H7 (cell line): ENCODE data around the gene SLITRK3. TPM values are rescaled to one million over a fixed set of nuclear protein-coding genes. Genes with fewer than 3 reads are reported as not detected.

Source experiments
- DNase-seq: peaks from one replicate; pipeline ENCODE4 v3.0.0; 2012
- H3K27me3 ChIP-seq: 2 replicates; pipeline ENCODE4 v1.6.0; 2011; ENCODE audit warnings: mild to moderate bottlenecking, low read length; ENCODE audit not compliant: control insufficient read depth, insufficient read depth
- H3K36me3 ChIP-seq: replicated peaks from 2 replicates; pipeline ENCODE4 v1.5.1; 2011; ENCODE audit warnings: low read length; ENCODE audit not compliant: control insufficient read depth, insufficient read depth
- H3K4me3 ChIP-seq: 2 replicates; pipeline ENCODE4 v1.5.1; 2011; ENCODE audit warnings: low read depth, mild to moderate bottlenecking, control low read depth, low read length, moderate library complexity; ENCODE audit not compliant: insufficient read depth
- total RNA-seq: library from RNA; depleted of rRNA; stranded (reverse); fragments of >200 nt; shearing (Covaris generic); gene quantifications from 2 replicates; pipeline ENCODE4 v1.2.3, GENCODE V29; 2014; rRNA removed

The SLITRK3 gene
- total RNA-seq: 0.04 and 0.07 TPM in 2 replicates

DNA sequence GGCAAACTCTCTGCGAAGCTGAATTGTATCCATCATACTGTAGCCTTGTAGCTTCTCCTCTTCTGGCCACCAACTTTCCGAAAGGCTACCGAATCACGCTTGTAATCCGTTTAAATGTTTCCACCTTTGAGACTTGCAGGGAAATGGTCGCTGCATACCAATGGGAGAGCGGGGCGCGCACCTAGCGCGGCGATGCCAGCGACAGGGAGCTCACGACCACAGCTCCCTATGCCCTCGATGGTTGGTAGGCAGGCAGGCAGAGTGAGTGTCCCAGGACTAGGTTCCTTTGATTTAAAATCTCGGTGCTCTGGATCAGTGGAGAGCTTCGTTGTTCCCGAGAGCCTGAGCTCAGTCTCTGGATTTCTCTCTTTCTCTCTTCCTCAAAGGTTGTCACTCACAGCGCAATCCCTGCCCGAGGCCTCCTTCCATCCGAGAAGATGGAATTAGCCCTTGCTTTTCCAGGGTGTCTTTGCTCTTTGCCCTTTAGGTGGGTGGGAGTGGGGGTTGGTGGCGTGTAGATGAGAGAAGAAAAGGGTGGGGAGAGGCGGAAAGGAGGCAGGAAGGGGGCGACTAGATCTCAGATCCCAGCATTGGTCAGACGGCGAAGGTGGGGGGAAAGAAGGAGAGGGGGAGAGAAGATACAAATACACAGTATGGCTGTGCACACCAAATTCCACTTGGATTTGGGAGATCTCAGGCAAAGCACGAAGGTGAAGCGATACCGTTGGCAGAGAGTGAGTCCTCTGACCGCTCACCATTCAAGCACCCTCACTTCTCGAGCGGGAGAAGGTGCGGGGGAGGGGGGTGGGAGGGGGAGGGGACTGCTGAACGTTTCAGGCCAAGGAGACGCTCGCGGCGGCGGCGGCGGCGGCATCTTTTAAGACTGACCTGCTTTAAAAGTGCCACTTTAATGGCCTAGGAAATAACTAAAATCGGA lies at the start of gene SLITRK3:
Gene SLITRK3 (minus strand): TSS at position 745 of the 937 bp plus-strand sequence. CDS start 5,554 bp downstream, outside the sequence.
- Histone ChIP-seq H3K4me3 (peak within 1 kb of the TSS; percentile 54), H3K27me3 (peaks cover 62% of the 10 kb centered on the region), H3K36me3 (no peaks in the 10 kb centered on the region)
- DNase-seq: peak; percentile 71

DNA sequence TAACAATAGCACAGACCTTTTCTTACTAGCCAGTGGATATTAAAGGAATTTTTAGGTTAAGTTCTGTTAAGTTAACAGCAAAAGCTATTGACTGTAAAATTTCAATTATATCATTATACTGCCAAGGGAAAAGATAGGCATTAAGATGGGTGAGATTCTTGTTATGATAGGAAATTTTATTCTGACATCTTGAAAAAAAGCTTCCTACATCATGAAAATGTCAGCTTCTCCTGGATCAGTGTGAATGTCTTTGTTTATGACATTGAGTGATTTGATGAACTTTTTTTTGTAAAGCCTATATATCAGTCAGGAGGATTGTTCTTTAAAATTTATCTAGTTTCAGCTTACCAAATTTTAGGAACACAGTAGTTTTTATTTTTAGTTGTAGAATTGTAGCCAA lies 47.4 kb upstream of the SLITRK3 start:
- DNase-seq: no peak
- Histone ChIP-seq H3K27me3 (no peaks in the 10 kb centered on the region), H3K36me3 (no peaks in the 10 kb centered on the region), H3K4me3 (no peak overlapping the region)

DNA sequence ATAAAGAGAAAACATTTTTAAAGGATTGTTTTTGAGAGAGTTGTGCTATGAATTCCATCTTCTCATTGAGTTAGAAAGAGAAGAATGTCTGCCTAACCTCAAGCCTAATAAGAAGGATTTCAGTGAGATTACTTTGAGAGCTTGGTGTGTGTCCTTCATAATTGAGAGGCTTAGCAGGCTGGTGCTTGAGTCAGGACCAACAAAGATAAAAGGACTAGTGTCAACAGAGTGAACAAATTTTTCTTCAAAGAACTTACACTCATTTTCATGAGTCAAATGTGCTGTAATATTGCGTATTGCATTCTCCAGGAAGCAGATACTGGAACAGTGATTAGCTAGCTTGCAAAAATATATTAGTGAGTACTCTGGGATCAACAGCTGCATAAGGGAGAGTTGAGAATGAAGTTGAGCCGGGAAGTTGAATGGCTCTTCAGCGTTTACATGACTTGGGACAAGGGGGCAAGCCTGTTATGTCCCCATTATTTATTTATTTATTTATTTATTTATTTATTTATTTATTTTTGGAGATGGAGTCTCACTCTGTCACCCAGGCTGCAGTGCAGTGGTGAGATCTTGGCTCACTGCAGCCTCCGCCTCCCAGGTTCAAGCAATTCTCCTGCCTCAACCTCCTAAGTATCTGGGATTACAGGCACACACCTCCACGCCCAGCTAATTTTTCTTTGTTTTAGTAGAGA lies 37.5 kb upstream of the SLITRK3 start:
- no peak for DNase-seq
- H3K4me3 ChIP-seq: no peak overlapping the region
- no peaks in the 10 kb centered on the region for H3K27me3 ChIP-seq
- no peaks in the 10 kb centered on the region for H3K36me3 ChIP-seq

DNA sequence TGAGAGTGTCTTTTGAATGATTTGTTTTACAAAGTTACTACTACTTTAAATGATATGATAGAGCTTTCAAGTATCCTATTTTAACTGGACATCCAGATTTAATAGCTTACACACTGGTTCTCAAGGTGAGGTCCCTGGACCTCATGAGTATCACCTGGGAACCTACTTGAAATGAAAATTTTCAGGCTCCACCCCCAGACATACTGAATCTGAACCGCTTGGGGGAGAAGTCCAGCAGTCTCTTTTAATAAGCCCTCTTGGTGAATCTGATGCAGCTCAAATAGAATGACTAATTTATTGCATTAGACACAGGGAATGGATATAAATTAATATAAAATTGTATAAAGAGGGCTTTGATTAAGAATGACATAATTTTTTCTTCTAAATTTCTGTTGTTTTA lies 29.4 kb upstream of the SLITRK3 start:
- H3K27me3 ChIP-seq: no peaks in the 10 kb centered on the region
- no peak for DNase-seq
- H3K4me3 ChIP-seq: no peak overlapping the region

DNA sequence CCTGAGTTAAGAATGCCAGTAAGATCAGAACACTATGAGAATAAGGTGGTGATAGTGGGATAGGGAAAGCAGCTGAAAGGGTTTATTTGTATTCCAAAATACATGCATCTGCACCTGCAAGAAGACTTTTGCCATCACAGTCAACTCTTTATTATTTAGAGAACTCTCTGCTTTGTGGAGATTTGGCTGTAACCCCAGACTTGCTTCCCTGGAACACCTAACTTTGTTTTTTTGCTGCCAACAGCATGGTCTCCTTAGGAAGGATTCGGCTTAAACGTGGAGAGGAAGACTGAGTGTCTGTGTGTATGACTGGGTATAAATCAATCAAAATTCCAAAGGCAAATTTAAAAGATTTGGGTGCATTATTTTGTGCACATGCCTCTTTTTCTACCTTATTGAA lies 21.6 kb upstream of the SLITRK3 start:
- Histone ChIP-seq H3K27me3 (no peaks in the 10 kb centered on the region), H3K4me3 (no peak overlapping the region), H3K36me3 (no peaks in the 10 kb centered on the region)
- no peak for DNase-seq

More for the DNA sequence above, 29.4 kb upstream of the SLITRK3 start:
- no peaks in the 10 kb centered on the region for H3K36me3 ChIP-seq

GRCh38 chr3:165212580-165212979 lies 16.4 kb upstream of the SLITRK3 start:
- Histone ChIP-seq H3K4me3 (no peak overlapping the region), H3K36me3 (no peaks in the 10 kb centered on the region), H3K27me3 (no peaks in the 10 kb centered on the region; the same call in 1 of the 2 replicates)
- no peak for DNase-seq

DNA sequence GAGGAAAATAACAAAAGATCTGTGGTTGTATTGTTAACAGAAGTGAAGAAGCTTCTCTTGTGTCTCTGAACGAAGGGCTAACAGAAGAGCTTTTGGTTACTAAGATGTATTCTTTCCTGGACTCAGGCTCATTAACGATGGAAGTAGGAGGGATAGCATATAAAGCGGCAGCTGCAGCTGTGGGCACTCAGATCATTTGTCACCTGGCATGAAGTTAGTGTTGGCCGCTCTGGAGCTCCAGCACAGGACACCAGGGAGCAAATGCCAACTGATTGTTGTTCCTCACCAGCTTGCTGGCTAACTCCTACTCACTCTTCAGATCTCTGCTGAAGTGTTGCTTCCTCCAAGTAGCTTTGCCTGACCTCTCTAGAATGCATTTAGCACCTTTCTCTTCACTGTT lies 15.5 kb upstream of the SLITRK3 start:
- Histone ChIP-seq H3K27me3 (peaks cover 3% of the 10 kb centered on the region; the same call in 1 of the 2 replicates), H3K36me3 (no peaks in the 10 kb centered on the region), H3K4me3 (no peak overlapping the region)
- no peak for DNase-seq

DNA sequence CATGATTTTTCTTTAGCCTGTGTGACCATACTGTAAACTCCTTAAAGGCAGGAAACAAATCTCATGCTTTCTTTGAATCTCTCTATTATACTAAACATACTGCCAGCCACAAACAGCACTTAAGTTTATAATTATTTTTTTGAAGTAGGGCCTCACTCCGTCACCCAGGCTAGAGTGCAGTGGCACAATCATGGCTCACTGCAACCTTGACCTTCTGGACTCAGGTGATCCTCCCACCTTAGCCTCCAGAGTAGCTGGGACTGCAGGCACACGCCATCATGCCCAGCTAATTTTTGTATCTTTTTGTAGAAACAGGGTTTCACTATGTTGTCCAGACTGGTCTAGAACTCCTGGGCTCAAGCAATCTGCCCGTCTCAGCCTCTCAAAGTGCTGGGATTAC lies 14.5 kb upstream of the SLITRK3 start:
- DNase-seq: no peak
- H3K27me3 ChIP-seq: peaks cover 3% of the 10 kb centered on the region; the same call in 1 of the 2 replicates
- H3K36me3 ChIP-seq: no peaks in the 10 kb centered on the region
- no peak overlapping the region for H3K4me3 ChIP-seq

DNA sequence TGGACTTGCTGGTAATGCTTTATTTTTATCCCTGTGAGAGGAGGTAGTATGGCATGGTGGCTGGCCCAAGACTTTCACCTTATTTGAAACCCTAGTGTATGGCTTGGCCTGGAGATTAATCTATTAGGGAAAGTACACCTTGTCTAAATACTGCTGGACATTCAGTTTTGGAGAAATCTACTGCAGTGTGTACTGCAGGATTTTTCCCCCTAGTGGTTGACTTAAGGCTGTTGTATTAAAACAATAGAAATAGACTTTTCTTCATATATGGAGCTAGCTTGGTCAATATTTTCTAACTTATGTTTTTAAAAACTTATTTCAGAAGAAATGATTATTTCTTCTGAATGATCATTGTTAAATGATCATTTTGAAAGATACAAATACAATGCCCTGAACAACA lies 13.9 kb upstream of the SLITRK3 start:
- Histone ChIP-seq H3K36me3 (no peaks in the 10 kb centered on the region), H3K4me3 (no peak overlapping the region), H3K27me3 (peaks cover 3% of the 10 kb centered on the region; the same call in 1 of the 2 replicates)
- no peak for DNase-seq

DNA sequence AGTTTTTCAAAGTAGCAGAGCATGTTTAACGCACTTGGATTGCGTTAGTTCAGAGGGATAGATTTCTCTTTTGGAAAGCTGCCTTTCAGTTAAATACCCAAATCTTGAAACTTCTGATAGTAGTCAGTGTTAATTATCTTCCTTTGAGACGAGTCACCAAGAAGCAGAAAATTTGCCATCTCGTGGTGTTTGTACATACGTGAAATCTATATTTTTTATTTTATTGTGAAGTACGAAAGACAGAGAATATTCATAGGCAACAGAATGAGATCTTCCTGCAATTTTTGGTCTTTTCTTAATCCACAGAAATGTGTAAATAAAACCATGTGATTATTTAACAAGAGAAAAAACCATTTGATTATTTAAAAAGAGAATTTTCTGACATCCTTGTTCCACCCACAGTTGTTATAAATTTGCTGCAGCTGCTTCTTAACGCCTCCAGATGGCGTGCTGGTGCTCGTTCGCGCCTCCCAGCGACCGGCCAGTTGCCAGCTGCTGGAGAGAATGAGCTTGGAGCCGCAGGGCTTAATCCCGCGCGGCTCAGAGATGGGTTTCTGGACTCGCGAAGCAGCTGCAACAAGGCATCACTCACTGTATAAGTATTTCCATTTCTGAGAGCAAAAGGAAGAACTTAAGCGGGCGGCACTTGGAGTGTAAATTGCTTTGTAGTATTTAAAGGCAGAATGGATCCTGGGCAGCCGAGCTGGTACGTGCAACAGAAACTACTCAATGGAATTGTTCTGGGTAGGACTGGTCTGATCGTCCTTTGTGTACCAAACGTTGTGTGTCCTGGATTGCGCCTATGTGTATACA lies 10.5 kb upstream of the SLITRK3 start:
- Histone ChIP-seq H3K36me3 (no peaks in the 10 kb centered on the region), H3K4me3 (0 out of 2 replicates have a peak overlapping the region, but pooled peaks have one; percentile 6), H3K27me3 (peaks cover 3% of the 10 kb centered on the region; the same call in 1 of the 2 replicates)
- peak; percentile 39 for DNase-seq

DNA sequence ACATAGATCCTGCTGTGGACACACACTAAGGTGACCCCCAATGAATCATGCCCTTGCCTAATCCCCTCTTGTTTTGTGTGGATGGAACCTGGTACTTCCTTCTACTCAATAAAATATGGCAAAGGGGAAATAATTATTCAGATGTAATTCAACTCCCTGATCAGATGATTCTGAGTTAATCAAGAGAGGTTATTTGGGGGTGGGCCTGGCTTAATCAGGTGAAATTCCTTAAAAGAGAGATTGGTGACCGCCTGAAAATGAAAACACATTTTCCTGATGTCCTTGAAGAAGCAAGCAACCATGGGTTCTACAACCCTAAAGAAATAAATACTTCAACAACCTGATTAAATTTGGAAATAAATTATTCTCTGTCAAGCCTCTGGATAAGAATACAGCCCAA lies 8.3 kb upstream of the SLITRK3 start:
- Histone ChIP-seq H3K4me3 (no peak overlapping the region), H3K36me3 (no peaks in the 10 kb centered on the region), H3K27me3 (peaks cover 6% of the 10 kb centered on the region)
- DNase-seq: no peak

GRCh38 chr3:165202995-165203394 lies 6.8 kb upstream of the SLITRK3 start:
- Histone ChIP-seq H3K36me3 (no peaks in the 10 kb centered on the region), H3K27me3 (peaks cover 16% of the 10 kb centered on the region), H3K4me3 (no peak overlapping the region)
- no peak for DNase-seq

GRCh38 chr3:165201964-165202363 lies 5.8 kb upstream of the SLITRK3 start:
- Histone ChIP-seq H3K36me3 (no peaks in the 10 kb centered on the region), H3K4me3 (no peak overlapping the region), H3K27me3 (peaks cover 24% of the 10 kb centered on the region)
- DNase-seq: no peak

DNA sequence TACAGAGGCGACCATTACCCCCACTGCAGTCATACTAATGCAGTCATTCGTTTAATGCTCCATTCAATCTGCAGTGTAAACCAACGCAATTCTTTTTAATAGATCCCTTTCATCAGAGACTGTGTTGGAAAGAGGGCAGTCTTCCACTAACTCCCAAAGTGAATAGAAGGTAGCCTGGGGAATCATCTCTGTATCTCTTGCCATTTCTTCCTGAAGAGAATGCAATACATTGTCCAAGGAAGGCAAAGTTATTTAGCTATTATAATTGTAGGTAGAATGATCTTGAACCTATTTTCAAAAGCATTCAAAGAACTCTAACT lies 1.3 kb upstream of the SLITRK3 start:
- no peaks in the 10 kb centered on the region for H3K36me3 ChIP-seq
- no peak overlapping the region for H3K4me3 ChIP-seq
- peaks cover 62% of the 10 kb centered on the region for H3K27me3 ChIP-seq
- no peak for DNase-seq
